Keratinocyte (primary cell): ENCODE data around the gene UBL7. TPM values are rescaled to one million over a fixed set of nuclear protein-coding genes. Genes with fewer than 3 reads are reported as not detected.
A peak's percentile ranks its signal among the peaks of the same experiment; 100 is the strongest.

ENCODE experiments used
- DNase-seq: peaks from one replicate; pipeline ENCODE4 v3.0.0-alpha.2; 2011; ENCODE audit warnings: low read depth, missing footprints, low spot score
- FAIRE-seq: peaks from 2 replicates; lab custom pipeline; 2011; peaks lifted over from hg19 to GRCh38; lab: Jason Lieb, UNC
- H2AFZ ChIP-seq: 2 replicates; pipeline ENCODE4 v1.6.0; 2012; ENCODE audit warnings: low read length, control low read depth, inconsistent platforms; ENCODE audit not compliant: control insufficient read depth
- H3K27ac ChIP-seq: 2 replicates; pipeline ENCODE4 v1.5.1; 2011; ENCODE audit warnings: low read length; ENCODE audit not compliant: control insufficient read depth, insufficient read depth
- H3K27me3 ChIP-seq: 3 replicates; pipeline ENCODE4 v1.6.0; 2011; ENCODE audit warnings: low read length; ENCODE audit not compliant: control insufficient read depth, insufficient read depth; ENCODE audit errors: extremely low read depth
- H3K36me3 ChIP-seq, 2 experiments: 2 replicates in 1 of 2; 3 replicates in 1 of 2; pipeline ENCODE4 v1.5.1; 2011; ENCODE audit warnings: low read length in 2 of 2, mild to moderate bottlenecking in 1 of 2; ENCODE audit not compliant: control insufficient read depth in 2 of 2, insufficient read depth in 2 of 2; ENCODE audit errors: extremely low read depth in 1 of 2
- H3K4me1 ChIP-seq: 3 replicates; pipeline ENCODE4 v1.5.1; 2011; ENCODE audit warnings: low read length; ENCODE audit not compliant: control insufficient read depth, insufficient read depth; ENCODE audit errors: extremely low read depth
- H3K4me2 ChIP-seq: 3 replicates; pipeline ENCODE4 v1.6.0; 2011; ENCODE audit warnings: low read depth, low read length; ENCODE audit not compliant: control insufficient read depth, insufficient read depth; ENCODE audit errors: extremely low read depth
- H3K4me3 ChIP-seq, 3 experiments: fragments of 200-600 bp in 1 of 3; sonication (generic) in 1 of 3; 2 replicates in 2 of 3; 3 replicates in 1 of 3; pipeline ENCODE4 v1.5.1; 2011 to 2016; ENCODE audit warnings: low read length in 3 of 3, mild to moderate bottlenecking in 3 of 3, control low read depth in 2 of 3, inconsistent platforms in 1 of 3, low read depth in 1 of 3, mixed read lengths in 1 of 3, mixed run types in 1 of 3, moderate library complexity in 1 of 3; ENCODE audit not compliant: control insufficient read depth in 2 of 3, insufficient read depth in 2 of 3; ENCODE audit errors: extremely low read depth in 1 of 3
- H3K79me2 ChIP-seq: 2 replicates; pipeline ENCODE4 v1.6.0; 2012; ENCODE audit warnings: low read length; ENCODE audit not compliant: control insufficient read depth, insufficient read depth
- H3K9ac ChIP-seq: 3 replicates; pipeline ENCODE4 v1.6.0; 2011; ENCODE audit warnings: low read length; ENCODE audit not compliant: control insufficient read depth, insufficient read depth; ENCODE audit errors: extremely low read depth
- H3K9me1 ChIP-seq: 3 replicates; pipeline ENCODE4 v1.6.0; 2011; ENCODE audit warnings: low read length; ENCODE audit not compliant: control insufficient read depth, insufficient read depth; ENCODE audit errors: extremely low read depth
- H3K9me3 ChIP-seq: 2 replicates; pipeline ENCODE4 v1.5.1; 2012; ENCODE audit warnings: low read depth, low read length; ENCODE audit not compliant: control insufficient read depth
- H4K20me1 ChIP-seq: 3 replicates; pipeline ENCODE4 v1.6.0; 2011; ENCODE audit warnings: low read length; ENCODE audit not compliant: control insufficient read depth, insufficient read depth; ENCODE audit errors: extremely low read depth
- CTCF ChIP-seq, 3 experiments: IDR thresholded peaks in 1 of 3; conservative IDR thresholded peaks in 1 of 3; optimal IDR thresholded peaks in 1 of 3; 2 replicates in 2 of 3; 3 replicates in 1 of 3; pipeline versions ENCODE3 to v1.5.1; 2011; ENCODE audit warnings: low read length in 3 of 3, mild to moderate bottlenecking in 3 of 3, moderate library complexity in 2 of 3, control low read depth in 1 of 3, inconsistent platforms in 1 of 3; ENCODE audit not compliant: insufficient read depth in 2 of 3; ENCODE audit errors: extremely low read depth in 1 of 3
- EZH2 ChIP-seq: IDR thresholded peaks from one replicate; pipeline ENCODE4 v1.6.1; 2012; ENCODE audit warnings: inconsistent platforms, mild to moderate bottlenecking, low read length, moderate library complexity
- dilution Hi-C: fragments of 300-500 bp; cut with MboI; formaldehyde crosslinking; loops from one replicate; pipeline ENCODE4 v1.7.0; 2020; ENCODE audit warnings: low sequenced_read_pairs; ENCODE audit not compliant: extremely low pct_ligation_motif_present
- polyA plus RNA-seq, 5 experiments: library from polyadenylated mRNA; depleted of rRNA in 3 of 5; stranded (reverse) in 3 of 5; stranded (forward) in 1 of 5; unstranded in 1 of 5; fragments of >200 nt; gene quantifications; 1 replicate in 1 of 5; 2 replicates in 3 of 5; 3 replicates in 1 of 5; pipeline versions ENCODE4 v1.2.1 to v1.2.3, GENCODE V29; 2011 to 2012; ENCODE audit warnings: missing spikeins in 2 of 5, low read depth in 1 of 5, low replicate concordance in 1 of 5

Gene UBL7
- polyA plus RNA-seq, 1 donor (not counting 4 experiments of a cell fraction or from before 2014, with no cell fraction given) = 45.8 TPM

GRCh38 chr15:74398183-74398582 is 62.8 kb downstream of the UBL7 start:
- no peak overlapping the region for H3K9ac ChIP-seq
- H3K27ac ChIP-seq = peak overlapping the region; percentile 88
- DNase-seq = no peak
- no peak overlapping the region for H3K4me3 ChIP-seq
- H3K4me1 ChIP-seq = peaks cover 67% of the 10 kb centered on the region
- H3K36me3 ChIP-seq = no peaks in the 10 kb centered on the region
- TF ChIP-seq CTCF (optimal IDR thresholded peaks at IDR 0.05 in 1 of 3, IDR thresholded peaks at IDR 0.05 in 1 of 3, conservative IDR thresholded peaks at IDR 0.05 in 1 of 3; ENCODE audit: extremely low read depth in 1 of 3, insufficient read depth in 2 of 3, low read length in 3 of 3) = no peak
- no peak for TF ChIP-seq EZH2
- H3K27me3 ChIP-seq = no peaks in the 10 kb centered on the region
- no peak for FAIRE-seq
- H3K9me3 ChIP-seq = no peaks in the 10 kb centered on the region
- peaks cover 2% of the 10 kb centered on the region for H3K9me1 ChIP-seq
- no peaks in the 10 kb centered on the region for H3K79me2 ChIP-seq
- no peak overlapping the region for H2AFZ ChIP-seq
- H3K4me2 ChIP-seq = no peak overlapping the region
- H4K20me1 ChIP-seq = no peaks in the 10 kb centered on the region
- dilution Hi-C loops = no loop called here

- Histone ChIP-seq H3K27ac (peak overlapping the region; percentile 88), H2AFZ (no peak overlapping the region), H3K36me3 (no peaks in the 10 kb centered on the region), H3K4me1 (peaks cover 64% of the 10 kb centered on the region), H3K4me2 (peak overlapping the region; percentile 74), H3K9ac (peak overlapping the region; percentile 75), H3K27me3 (no peaks in the 10 kb centered on the region), H3K9me1 (peaks cover 2% of the 10 kb centered on the region), H3K4me3 (no peak overlapping the region), H4K20me1 (no peaks in the 10 kb centered on the region), H3K9me3 (no peaks in the 10 kb centered on the region), H3K79me2 (no peaks in the 10 kb centered on the region)
- no peak for TF ChIP-seq EZH2
- no peak for TF ChIP-seq CTCF (optimal IDR thresholded peaks at IDR 0.05 in 1 of 3, IDR thresholded peaks at IDR 0.05 in 1 of 3, conservative IDR thresholded peaks at IDR 0.05 in 1 of 3; ENCODE audit: extremely low read depth in 1 of 3, insufficient read depth in 2 of 3, low read length in 3 of 3)
- no peak for DNase-seq
- dilution Hi-C loops = no loop called here
- no peak for FAIRE-seq
These were observed 63.5 kb downstream of the UBL7 start for GRCh38 chr15:74397239-74398068.
